HK-2 (cell line): Measurements from ENCODE around the gene RAD51B.

Experiments used
- DNase-seq: peaks from one replicate; pipeline ENCODE4 v3.0.0-alpha.2; 2018; ENCODE audit not compliant: unreplicated experiment

RAD51B gene

GRCh38 chr14:68634332-68634731, 814.8 kb downstream of the RAD51B start:
- no peak for DNase-seq

GRCh38 chr14:68634874-68635595, 815.5 kb downstream of the RAD51B start:
- DNase-seq = no peak

GRCh38 chr14:68636597-68636996, 817.0 kb downstream of the RAD51B start:
- no peak for DNase-seq

GRCh38 chr14:68637106-68638021, 817.8 kb downstream of the RAD51B start:
- DNase-seq = no peak

- no peak for DNase-seq
Measured at GRCh38 chr14:68638141-68638999, 818.8 kb downstream of the RAD51B start.

- no peak for DNase-seq
Measured at GRCh38 chr14:68639000-68639757, 819.6 kb downstream of the RAD51B start.

- no peak for DNase-seq
Measured at GRCh38 chr14:68639758-68640574, 820.4 kb downstream of the RAD51B start.

GRCh38 chr14:68643673-68644072, 824.1 kb downstream of the RAD51B start:
- no peak for DNase-seq

GRCh38 chr14:68644101-68644500, 824.5 kb downstream of the RAD51B start:
- DNase-seq = no peak

- no peak for DNase-seq
Measured at GRCh38 chr14:68645371-68645770, 825.8 kb downstream of the RAD51B start.

- DNase-seq = peak; percentile 67
Measured at GRCh38 chr14:68649476-68650189, 830.1 kb downstream of the RAD51B start.

- no peak for DNase-seq
Measured at GRCh38 chr14:68650404-68650994, 830.9 kb downstream of the RAD51B start.

- DNase-seq = no peak
Measured at GRCh38 chr14:68651075-68651474, 831.5 kb downstream of the RAD51B start.

- no peak for DNase-seq
Measured at GRCh38 chr14:68651652-68652432, 832.3 kb downstream of the RAD51B start.

GRCh38 chr14:68652433-68652690, 832.8 kb downstream of the RAD51B start:
- no peak for DNase-seq

GRCh38 chr14:68653108-68653507, 833.5 kb downstream of the RAD51B start:
- no peak for DNase-seq

GRCh38 chr14:68653804-68654203, 834.2 kb downstream of the RAD51B start:
- no peak for DNase-seq

GRCh38 chr14:68654471-68654941, 834.9 kb downstream of the RAD51B start:
- no peak for DNase-seq
